ENCODE results near the gene ATXN7L3.
A peak's percentile ranks its signal among the peaks of the same experiment; 100 is the strongest.
"Not testable (repeated sequence)": the region's sequence is repeated elsewhere in the genome, so short reads cannot be mapped to it uniquely, and the experiment has no call there.

The ATXN7L3 gene, protein sequence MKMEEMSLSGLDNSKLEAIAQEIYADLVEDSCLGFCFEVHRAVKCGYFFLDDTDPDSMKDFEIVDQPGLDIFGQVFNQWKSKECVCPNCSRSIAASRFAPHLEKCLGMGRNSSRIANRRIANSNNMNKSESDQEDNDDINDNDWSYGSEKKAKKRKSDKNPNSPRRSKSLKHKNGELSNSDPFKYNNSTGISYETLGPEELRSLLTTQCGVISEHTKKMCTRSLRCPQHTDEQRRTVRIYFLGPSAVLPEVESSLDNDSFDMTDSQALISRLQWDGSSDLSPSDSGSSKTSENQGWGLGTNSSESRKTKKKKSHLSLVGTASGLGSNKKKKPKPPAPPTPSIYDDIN
- total RNA-seq: 113 to 151 reads per million in 2 donors

DNA sequence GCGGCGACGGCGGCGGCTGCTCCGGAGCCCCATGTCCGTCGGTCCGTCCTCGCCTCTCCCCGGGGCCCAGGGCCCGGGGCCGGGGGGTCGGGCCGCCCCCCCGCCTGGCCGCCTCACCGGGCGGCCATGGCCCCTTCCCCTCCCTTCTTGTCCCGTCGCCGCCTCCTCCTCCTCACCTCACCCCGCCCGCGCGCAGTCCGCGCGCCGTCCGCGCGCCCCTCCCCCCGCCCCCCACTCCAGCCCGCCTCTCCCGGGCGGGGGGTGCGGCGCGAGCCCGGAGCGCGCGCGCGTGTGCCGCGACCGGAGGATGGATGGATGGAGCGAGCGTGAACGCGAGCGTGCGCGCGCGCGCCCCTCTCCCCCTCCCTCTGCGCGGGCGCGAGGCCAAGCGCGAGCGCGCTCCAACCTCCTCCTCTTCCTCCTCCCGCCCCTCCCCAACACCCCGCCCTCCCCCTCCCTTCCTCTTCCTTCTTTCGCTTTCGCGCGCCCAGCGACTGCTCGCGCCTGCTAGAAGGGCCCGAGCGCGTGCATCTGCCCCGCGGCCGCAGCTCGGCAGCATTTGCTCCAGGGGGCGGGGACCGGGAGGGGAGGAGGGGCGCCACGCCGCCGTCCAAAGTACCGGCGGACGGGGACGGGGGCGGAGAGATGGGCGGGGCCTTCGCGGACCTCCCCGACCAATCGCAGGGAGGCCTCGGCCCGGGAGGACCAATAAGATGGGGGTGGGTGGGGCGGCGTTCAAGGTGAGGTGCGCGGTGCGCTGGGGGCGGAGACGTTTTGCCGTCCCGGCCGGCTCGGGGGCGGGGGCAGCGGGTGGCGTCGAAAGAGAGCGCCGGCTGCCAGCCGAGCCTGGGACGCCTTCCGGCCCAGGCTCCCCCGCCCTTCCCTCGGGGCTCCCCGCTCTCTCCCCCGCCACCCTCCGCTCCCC is at the start of gene ATXN7L3:
Gene ATXN7L3 (minus strand): TSS at position 332 of the 925 bp plus-strand sequence. CDS start 1,814 bp downstream, outside the sequence.
- DNase-seq: peak; percentile 99

DNA sequence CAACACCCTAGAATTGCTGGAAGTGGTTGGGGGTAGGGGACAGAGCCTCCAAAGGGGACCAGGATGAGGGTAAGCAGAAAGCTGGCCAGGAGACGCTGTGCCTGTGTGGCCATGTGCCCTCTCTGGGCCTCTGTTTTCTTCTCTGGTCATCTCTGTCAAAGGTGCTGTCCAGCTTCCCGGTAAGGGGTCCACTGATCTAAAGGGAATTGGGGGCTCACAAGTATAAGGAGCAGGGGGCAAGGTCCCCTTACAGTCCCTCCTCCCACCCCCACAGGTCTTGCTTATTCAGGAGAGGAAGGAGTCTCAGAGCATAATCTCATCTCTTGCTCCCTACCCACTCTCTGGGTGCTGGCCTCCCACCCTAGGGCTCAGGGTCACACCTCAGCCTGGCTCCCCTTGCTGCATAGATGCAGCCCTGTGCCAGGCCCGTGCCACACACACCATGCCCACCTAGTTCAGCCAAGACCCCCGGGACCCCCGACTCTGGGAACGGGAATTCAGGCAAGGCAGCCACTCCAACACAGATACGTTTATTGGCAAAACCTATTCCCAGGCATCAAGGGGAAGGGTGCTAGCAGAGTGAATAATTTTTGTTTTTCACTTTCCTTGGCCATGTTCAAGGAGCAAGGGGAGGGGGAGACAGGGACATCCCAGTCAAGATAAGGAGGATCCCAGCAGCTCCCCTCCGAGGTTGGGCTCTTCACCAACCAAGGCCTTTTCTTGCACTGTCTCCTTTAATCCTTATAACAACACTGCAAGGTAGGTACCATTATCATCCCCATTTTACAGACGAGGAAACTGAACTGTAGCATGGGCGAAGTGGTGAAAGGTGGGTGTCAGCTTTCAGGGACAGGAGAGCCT is 48.4 kb upstream of the ATXN7L3 start:
- no peak for DNase-seq

DNA sequence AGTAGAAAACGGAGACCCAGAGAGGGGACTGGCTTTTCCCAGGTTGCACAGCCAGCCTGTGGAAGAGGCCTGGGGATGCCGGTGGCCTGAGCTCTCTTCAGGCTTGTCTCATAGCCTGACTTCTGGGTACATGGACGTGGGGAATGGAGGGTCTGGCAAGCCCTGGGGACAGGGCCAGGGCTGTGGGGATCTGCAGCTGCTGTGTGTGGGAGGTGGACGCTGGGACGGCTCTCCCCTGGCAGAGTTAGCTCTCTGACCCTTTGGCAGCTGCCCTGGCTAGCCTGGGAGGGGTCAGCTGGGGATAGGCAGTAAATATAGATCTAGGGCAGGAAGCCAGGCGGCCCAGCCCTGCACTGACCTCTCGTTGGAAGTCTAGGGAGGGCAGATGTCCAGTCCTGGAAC is 47.8 kb upstream of the ATXN7L3 start:
- no peak for DNase-seq

DNA sequence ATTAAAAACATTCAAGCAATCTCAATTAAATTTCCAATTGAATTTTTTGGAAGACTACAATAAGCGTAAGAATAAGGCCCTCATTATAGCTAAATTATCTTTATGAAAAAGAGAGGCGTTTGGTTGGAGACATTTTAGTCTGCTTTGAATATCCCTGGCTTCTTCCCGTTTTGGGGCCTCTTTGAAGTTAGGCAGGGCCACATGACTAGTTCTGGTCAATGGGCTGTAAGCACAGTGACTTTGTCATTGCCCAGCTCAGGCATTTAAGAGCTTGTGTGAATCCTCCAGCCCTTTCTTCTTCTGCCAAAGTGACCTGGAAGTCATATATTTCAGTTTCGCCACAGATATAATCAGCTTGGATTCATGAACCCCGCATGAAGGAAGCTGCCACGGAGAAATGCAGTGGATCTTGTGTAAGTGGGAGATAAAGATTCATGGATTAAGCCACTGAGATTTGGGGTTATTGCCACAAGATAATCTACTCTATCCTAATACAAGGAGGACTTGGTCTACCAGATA is 41.5 kb upstream of the ATXN7L3 start:
- no peak for DNase-seq

DNA sequence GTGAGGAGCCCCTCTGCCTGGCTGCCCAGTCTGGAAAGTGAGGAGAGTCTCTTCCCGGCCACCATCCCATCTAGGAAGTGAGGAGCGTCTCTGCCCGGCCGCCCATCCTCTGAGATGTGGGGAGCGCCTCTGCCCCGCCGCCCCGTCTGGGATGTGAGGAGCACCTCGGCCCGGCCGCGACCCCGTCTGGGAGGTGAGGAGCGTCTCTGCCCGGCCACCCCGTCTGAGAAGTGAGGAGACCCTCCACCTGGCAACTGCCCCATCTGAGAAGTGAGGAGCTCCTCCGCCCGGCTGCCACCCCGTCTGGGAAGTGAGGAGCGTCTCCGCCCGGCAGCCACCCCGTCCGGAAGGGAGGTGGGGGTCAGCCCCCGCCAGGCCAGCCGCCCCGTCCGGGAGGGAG is 38.2 kb upstream of the ATXN7L3 start:
- DNase-seq: not testable (repeated sequence)

DNA sequence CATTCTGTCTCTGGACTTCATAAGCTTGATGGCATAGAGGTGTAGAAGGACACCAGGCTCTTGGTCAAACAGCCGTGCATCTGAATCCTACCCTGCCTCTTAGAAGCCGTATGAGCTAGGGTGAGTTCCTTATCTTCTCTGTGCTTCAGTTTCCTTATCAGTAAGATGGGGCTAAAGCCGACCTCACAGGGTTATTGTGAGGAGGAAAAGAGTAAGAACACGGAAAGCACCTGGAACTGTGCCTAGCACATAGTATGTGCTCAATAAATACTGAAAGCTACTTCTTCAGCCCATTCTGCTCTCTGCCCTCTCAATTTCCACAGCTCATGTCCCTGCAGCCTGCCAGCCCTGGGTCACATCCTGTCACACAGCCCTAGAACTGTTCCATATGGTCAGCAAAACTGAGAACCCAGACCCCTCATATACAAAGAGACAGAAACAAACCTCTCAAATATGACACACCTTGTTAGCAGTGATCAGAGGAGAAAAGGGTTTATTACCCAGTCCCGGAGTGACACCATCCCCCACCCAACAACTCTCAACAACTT is 36.8 kb upstream of the ATXN7L3 start:
- no peak for DNase-seq

DNA sequence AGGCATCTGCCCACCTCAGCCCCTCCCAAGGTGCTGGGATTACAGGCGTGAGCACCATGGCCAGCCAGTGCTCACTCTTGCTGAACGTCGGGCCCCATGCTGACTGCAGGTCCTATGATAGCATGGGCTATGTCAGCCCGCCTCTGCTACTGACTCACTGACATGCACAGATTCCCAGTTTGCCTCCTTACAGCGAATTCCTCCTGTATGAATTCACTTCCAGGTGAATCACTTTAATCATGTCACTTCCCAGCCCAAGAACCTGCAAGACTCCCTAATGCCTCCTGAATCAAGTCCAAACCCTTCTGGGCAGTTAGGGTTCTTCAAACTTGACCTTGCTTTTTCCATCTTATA is 35.9 kb upstream of the ATXN7L3 start:
- no peak for DNase-seq

DNA sequence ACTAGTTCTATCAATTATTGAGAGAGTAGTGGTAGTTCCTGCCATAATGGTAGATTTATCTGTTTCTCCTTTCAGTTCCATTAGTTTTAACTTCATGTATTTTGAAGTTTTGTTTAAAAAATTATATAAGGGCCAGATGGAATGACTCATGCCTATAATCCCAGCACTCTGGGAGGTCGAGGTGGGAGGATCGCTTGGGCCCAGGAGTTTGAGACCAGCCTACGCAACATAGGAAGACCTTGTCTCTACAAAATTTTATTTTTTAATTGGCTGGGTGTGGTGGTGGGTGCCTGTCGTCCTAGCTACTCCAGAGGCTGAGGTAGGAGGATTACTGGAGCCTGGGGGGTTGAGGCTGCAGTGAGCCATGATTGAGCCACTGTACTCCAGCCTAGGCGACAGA is 33.9 kb upstream of the ATXN7L3 start:
- no peak for DNase-seq

DNA sequence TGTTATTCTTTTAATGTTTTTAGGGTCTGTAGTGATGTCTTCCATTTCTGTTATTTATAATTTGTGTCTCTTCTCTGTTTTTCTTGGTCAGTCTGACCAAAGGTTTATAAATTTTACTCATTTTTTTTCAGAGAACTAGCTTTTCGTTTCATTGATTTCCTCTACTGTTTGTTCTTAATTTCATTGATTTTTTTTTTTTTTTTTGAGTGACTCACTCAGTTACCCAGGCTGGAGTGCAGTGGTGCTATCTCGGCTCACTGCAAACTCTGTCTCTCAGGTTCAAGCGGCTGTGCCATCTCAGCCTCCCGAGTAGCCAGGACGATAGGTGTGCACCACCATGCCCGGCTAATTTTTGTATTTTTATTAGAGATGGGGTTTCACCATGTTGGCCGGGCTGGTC is 32.4 kb upstream of the ATXN7L3 start:
- DNase-seq: no peak

DNA sequence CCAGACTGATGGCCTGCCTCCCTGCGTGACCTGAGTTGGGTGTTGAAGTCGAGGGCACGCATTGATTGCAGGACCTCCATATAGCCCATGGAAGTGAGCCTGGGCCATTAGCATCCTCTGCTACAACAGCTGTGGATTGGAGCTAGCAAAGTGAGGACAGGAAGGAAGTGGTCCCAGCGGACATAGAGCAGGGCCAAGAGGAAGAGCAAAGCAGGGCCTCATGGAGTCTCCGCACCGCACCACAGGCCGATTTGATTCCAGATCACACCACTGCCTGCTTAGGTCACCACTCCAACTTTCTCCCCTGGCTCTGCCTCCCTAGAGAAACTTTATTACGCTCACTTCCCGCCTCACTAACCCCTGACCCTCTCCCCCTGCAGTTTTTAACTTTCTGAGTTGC is 30.5 kb upstream of the ATXN7L3 start:
- DNase-seq: no peak

DNA sequence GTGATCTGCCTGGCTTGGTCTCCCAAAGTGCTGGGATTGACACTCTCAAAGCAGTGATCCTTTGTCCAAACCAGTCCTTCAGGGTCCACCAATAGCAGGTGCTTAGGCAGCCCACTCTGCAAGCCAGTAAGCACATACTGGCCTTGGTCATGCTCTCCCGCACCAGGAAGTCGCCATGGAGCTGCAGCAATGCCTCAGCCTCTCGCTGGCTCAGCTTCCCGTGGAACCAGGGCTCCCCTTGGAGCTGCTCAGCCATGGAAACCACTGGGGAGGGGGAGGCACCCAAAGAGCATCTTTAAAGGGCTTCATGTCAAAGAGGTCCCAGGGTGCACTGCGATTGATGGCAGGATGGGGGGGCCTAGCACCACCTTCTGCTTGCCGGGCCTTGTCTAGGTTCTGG is 29.4 kb upstream of the ATXN7L3 start:
- DNase-seq: no peak

DNA sequence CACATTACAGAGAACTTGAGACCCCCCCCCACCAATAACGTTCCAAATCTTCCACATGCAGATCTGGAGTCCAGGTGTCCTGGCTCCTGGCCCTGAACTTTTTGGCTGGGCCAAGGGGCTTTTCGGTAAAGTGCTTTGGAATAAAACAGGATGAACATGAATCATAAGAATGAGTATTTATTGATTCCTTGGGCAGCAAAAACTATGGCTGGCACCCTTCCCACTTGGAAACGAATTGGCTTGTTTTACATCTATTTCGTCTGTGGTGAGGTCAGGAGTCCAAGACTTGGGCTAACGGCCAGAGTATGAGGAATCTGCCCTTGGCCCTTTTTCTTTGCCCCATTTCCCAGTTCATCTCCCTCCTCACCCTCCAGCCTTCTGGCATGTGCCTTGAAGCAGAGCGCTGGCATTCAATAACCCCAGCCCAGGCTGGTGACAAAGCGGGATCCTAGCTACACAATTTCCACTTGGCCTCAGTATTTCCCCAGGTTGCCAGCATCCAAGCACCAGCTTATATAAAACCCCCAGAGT is 23.9 kb upstream of the ATXN7L3 start:
- no peak for DNase-seq

DNA sequence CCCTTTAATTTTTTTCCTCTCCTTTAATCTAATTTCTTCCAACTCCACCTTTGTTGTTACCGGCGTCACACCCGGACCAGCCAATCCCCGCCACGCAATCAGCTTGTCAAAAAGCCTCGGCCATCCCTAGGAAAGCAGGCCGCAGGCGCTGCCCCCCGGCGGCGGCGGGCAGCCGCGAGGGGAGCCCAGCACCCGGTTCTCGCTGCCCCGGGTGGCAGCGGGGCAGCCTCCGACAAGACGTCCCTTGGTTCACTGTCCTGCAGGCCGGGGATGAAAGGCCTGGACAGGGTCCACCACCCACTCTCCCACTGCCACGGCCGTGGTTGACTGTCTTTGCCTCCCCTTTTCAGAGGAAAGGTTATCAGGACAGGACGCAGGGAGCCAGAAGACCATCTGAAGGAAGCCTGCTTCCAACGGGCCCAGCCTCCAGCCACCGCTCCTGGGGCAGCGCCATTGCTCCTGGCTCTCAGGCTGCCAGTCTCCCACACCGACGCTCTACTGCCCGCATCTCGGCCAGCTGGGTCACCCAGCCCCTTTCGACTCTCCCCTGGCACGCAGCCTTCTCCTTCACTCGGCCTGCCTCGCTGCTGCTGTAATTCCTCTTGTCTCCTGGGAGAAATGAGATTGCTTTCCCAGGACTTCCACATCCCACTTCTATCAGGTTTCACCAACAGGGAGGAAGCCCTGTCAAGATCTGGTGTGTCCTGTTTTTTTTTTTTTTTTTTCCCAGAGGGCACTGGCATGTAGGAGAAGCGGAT is 22.6 kb upstream of the ATXN7L3 start:
- peak; percentile 44 for DNase-seq

DNA sequence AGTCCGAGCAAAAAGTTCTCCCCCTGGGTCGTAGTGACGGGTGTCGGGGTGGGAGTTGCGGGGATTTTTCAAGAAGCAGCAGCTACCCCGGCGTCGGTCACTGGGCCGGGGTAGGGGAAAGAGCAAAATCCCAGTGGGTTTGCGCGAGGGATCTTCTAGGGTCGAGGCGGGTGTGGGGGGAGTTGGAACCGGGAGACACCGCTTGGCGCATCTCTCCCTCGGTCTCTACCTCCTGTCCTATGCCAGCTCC is 22.1 kb upstream of the ATXN7L3 start:
- no peak for DNase-seq

DNA sequence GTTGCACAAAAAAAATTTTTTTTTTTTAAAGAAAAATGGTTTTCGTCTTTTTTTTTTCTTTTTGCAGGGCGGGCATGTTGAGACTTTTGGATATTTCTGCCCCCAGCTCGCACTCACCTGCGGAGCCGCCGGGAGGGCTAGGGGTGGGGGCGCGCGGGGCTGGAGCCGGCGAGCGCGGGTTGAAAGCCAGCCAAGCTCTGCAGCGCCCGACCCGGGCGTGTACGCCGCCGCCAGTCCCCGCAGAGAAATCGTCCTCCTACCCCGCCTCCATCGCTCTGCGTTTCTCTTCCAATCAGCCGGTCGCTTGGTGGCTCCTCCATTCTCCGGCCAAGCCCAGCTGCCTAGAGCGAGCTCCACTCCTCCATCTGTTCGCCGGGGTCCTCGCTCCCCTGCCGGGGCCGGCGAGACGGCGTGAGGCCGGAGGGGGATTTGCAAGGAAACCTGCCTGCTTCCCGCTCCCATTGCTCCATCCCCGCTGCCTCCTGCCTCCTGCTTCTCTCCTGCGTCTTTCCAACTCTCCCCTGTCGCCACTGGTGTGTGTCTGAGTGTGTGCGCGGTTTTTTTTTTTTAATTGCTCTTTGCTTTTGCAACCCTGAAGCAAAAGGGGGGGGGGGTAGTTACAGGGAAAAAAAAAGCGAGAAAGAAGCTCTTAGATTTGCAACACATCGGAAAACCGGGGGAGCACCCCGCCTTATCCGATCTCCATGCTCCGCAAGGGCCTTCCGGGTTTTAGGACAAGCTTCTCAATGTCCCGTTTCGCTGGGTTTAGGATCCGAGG is 21.6 kb upstream of the ATXN7L3 start:
- DNase-seq: peak; percentile 53

DNA sequence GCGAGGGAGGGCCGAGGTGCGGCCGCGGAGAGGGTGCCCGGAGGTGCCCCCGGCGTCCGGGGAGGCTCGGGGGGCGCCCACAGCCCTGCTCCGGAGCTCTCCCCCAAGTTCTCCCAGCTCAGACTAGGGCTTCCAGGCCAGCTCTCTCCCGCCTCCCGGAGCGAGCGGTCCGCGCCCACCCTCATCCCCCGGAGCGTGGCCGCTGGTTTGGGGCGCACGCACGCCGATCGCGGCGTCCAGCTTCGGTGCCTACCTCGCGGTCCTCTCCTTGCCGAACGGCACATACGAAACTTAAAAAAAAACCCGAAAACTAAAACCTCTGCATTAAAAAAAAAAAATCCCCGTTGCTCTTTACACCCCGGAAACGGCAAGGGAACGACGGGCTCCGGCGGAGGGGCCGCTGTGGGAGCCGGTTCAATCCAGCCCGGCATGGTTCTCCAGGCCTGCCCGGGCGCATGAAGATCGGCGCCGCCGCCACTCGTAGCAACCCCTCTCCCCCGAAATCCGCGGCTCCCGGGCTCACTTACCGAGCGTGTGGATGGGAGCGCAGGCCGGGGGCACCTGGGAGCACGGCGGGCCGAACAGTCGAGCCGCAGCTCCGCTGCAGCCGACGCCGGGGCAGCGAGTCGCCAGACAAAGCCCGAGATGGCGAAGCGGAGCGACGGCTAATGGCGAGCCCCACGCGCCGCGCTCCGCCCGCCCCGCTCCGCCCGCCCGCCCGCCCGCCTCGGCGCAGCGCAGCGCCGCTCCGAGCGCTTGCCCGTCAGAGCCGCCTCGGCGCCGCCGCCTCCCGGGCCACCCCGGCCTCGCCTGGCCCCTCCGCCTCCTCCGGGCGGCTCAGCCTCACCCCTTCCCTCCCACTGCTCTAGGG is 20.8 kb upstream of the ATXN7L3 start:
- peak; percentile 41 for DNase-seq

DNA sequence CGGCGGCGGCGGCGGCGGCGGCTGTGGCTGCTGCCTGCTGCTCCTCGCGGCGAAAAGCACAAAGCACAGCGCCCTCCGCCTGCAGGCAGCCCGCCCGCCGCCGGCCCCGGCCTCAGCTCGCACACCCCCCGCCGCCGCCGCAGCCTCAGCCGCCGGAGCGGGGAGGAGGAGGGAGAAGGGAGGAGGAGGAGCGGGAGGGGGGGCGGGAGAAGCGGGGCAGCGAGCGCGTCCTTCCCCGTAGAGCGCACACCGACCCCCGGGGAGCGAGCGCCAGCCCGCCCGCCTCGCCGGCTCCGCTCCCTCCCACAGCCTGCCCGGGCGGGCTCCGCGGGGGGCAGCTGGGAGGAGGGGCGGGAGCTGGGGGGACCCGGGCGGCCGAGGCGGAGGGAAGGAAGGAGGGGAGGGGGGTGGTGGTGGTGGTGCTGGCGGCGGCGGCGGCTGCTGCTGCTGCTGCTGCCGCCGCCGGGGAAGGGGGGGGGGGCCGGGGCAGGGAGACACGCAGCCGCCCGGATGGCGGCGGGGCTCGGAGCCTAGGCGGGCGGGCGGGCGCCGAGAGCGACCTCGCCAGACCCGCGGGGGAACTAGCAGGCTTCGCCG is 20.0 kb upstream of the ATXN7L3 start, which contains the start of gene UBTF:
Gene UBTF (minus strand): TSS at position 60 of the 597 bp plus-strand sequence. CDS start 1,446 bp downstream, outside the sequence.
- peak; percentile 68 for DNase-seq

DNA sequence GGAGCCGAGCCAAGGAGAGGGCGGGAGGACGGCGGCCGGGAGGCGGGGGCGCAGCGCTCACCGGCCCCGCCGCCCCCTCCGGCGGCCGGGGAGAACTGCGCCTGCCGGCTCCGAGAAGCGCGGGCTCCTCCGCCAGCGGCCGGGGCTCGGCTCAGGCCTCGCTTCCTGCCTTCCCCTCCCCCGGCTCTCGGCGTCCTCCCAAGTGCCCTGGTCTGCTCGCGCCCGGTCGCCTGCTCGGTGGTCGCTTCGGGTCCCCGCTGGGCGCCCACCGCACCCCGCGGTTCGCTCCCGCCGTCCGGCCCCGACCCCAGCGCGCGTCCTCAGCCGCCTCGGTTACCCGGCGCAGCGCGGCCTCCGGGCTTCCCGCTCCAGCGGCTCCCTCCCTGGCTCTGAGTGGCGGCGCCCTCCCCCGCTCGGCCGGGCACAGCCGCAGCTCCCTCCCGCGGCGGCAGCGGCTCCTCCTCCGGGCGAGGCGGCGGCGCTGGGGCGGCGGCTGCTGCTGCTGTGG is 19.5 kb upstream of the ATXN7L3 start:
- DNase-seq: peak; percentile 57

Measured in T-helper 9 cell (primary cell).